ENCODE results near the gene ATG10.
A peak's percentile ranks its signal among the peaks of the same experiment; 100 is the strongest.
"Not testable (repeated sequence)": the region's sequence is repeated elsewhere in the genome, so short reads cannot be mapped to it uniquely, and the experiment has no call there.

The ATG10 gene

DNA sequence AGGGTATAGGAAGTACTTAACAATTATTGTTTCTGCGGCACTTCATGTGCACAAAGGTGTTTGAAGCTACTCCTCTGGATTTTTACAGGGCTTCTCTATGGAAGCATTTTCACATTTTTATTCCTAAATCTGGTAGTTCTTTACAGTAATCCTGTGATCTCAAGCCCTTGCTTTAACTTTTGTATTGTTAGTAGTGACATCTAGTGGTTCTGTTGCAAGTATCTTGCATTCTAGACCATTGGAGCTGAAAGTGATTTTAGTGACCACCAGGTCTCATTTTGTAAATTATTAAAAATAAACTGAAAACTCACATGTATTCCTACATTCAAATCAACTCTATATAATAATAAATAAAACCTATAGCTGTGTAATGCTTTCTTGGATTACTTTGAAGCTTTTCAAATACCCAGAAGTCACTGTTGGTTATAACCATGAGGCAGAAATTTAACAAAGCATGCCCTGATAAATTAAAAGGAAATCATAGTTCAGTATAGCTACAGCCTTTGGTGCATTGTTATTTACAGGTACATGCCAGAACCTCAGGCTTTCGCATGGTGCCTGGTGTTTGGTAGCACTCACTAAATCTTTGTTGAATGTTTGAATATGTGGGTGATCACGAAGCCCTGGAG is 287.5 kb downstream of the ATG10 start:
- Histone ChIP-seq H3K27ac (ENCODE audit: low read depth, low read length, severe bottlenecking) (no peak overlapping the region), H3K9me3 (ENCODE audit: control insufficient read depth, low read length) (no peaks in the 10 kb centered on the region), H3K36me3 (ENCODE audit: control insufficient read depth, insufficient read depth, low read length) (no peaks in the 10 kb centered on the region), H3K4me1 (ENCODE audit: control insufficient read depth, insufficient read depth, low read length, poor library complexity, severe bottlenecking) (no peaks in the 10 kb centered on the region), H3K4me3 (ENCODE audit: extremely low read depth, insufficient read depth, low read length, poor library complexity, severe bottlenecking) (no peak overlapping the region)
- WGBS, 2 experiments (ENCODE audit: insufficient coverage in 2 of 2), result 78 to 94% methylated on average over 2 of the region's 3 CpGs

DNA sequence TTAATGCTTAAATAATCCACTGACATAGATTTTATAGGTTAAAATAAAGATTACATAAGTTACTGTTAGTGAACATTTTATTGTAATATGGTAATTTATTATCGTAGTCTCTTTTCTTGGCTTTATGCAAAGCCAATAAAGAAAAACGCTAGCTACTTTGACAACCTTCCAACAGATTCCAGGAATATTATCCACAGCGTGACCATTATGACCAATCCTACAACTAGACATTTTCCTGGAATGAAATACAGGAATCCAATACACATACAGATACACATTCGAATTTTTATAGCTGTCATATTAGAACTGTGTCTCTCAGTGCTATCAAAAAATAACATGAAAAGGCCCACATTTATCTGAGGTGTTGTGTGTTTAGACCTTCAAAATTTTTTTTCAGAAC is 293.2 kb downstream of the ATG10 start:
- no peak overlapping the region for H3K27ac ChIP-seq (ENCODE audit: low read depth, low read length, severe bottlenecking)
- 83 to 90% methylated on average over 2 to 3 of the region's 4 CpGs for WGBS, 2 experiments (ENCODE audit: insufficient coverage in 2 of 2)
- no peak overlapping the region for H3K4me3 ChIP-seq (ENCODE audit: extremely low read depth, insufficient read depth, low read length, poor library complexity, severe bottlenecking)

DNA sequence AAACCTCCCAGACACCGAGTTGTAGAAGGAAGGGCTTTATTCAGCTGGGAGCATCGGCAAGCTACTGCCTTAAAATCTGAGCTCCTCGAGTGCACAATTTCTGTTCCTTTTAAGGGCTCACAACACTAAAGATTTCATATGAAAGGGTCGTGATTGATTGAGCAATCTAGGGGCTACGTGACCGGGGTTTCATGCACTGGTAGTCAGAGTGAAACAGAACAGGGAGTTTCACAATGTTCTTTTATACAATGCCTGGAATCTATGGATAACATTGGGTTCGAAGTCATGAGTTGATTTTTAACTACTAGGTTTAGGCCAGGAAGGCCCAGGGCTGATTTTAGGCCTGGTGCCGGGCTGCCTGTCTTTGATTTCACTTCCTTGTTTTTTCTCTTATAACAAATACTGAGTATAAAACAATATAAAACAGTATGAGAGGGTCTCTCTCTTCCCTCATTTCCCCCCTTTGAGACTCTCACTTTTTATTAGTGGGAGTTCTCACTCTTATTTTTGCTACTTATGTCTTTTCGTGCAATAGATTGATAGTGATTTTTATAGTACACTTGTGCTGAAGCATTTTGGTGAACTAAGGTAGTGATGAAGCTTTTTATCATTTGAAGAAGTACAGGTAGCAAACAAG is 295.6 kb downstream of the ATG10 start:
- not testable (repeated sequence) for H3K27ac ChIP-seq (ENCODE audit: low read depth, low read length, severe bottlenecking); H3K36me3 ChIP-seq (ENCODE audit: control insufficient read depth, insufficient read depth, low read length); H3K4me3 ChIP-seq (ENCODE audit: extremely low read depth, insufficient read depth, low read length, poor library complexity, severe bottlenecking); H3K9me3 ChIP-seq (ENCODE audit: control insufficient read depth, low read length); H3K4me1 ChIP-seq (ENCODE audit: control insufficient read depth, insufficient read depth, low read length, poor library complexity, severe bottlenecking)
- 93 to 100% methylated on average over 2 to 3 of the region's 9 CpGs for WGBS, 2 experiments (ENCODE audit: insufficient coverage in 2 of 2)

More for the DNA sequence above, 293.2 kb downstream of the ATG10 start:
- Histone ChIP-seq H3K4me1 (ENCODE audit: control insufficient read depth, insufficient read depth, low read length, poor library complexity, severe bottlenecking) (no peaks in the 10 kb centered on the region), H3K36me3 (ENCODE audit: control insufficient read depth, insufficient read depth, low read length) (peaks cover 7% of the 10 kb centered on the region), H3K9me3 (ENCODE audit: control insufficient read depth, low read length) (peaks cover 6% of the 10 kb centered on the region)

DNA sequence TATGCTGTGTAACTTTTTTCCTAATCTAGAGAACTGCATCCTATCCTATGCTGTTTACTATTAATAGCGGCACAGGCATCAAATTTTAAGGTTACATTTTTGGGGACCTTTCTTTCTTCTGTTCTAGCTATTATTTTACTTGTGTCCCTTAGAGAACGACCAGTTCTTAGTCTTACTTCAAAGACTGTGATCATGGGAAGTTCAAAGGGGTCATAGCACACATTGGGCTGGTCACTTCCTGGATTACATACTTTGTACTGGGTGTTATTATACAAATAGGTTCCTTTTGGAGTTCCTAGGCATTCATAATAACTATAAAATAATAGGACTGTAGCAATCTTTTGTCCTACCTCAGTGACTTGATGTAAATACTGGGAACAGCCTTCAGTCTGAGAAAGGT is 297.5 kb downstream of the ATG10 start:
- not testable (repeated sequence) for H3K9me3 ChIP-seq (ENCODE audit: control insufficient read depth, low read length); H3K4me1 ChIP-seq (ENCODE audit: control insufficient read depth, insufficient read depth, low read length, poor library complexity, severe bottlenecking); H3K27ac ChIP-seq (ENCODE audit: low read depth, low read length, severe bottlenecking); H3K4me3 ChIP-seq (ENCODE audit: extremely low read depth, insufficient read depth, low read length, poor library complexity, severe bottlenecking)
- H3K36me3 ChIP-seq (ENCODE audit: control insufficient read depth, insufficient read depth, low read length), result peaks cover 19% of the 10 kb centered on the region
- WGBS, 2 experiments (ENCODE audit: insufficient coverage in 2 of 2), result 100% methylated on average over 2 of the region's 2 CpGs; no CpG with 5 or more reads in 1 of the 2 experiments

DNA sequence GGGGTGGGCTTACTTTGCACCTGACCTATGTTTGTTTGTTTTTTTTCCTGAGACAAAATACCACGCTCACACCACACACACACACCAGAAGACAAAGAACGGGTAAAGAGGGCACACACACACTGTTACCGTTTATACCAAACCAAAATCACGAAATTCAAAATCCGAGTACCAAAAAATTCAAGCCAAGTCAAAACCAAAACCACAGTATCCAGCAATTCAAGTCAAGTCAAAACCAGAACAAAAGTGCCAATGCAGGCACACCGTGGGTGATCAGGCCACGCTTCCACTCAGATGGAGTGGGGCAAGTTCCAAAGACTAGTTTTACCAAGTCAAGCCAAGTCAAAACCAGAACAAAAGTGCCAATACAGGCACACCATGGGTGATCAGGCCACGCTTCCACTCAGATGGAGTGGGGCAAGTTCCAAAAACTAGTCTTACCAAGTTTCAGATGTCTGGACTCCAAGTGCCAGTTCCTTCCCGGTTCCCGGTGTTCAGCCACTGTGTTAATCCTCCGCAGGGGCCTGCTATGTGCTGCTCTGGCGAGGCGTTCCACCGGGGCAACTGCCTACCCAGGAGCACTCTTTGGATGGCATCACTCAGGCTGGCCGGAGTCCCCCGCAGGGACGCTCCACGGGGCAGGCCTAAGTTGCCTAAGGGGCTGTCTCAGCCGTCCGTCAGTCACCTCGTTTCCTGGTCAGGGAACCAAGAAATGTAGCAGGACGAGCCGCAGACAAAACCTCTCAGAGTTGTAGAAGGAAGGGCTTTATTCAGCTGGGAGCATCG is 300.9 kb downstream of the ATG10 start:
- H3K27ac ChIP-seq (ENCODE audit: low read depth, low read length, severe bottlenecking), result peak overlapping the region; percentile 29
- peaks cover 50% of the 10 kb centered on the region for H3K36me3 ChIP-seq (ENCODE audit: control insufficient read depth, insufficient read depth, low read length)
- not testable (repeated sequence) for H3K4me1 ChIP-seq (ENCODE audit: control insufficient read depth, insufficient read depth, low read length, poor library complexity, severe bottlenecking); H3K4me3 ChIP-seq (ENCODE audit: extremely low read depth, insufficient read depth, low read length, poor library complexity, severe bottlenecking); H3K9me3 ChIP-seq (ENCODE audit: control insufficient read depth, low read length)
- WGBS, 2 experiments (ENCODE audit: insufficient coverage in 2 of 2), result 79 to 81% methylated on average over 19 to 23 of the region's 24 CpGs

DNA sequence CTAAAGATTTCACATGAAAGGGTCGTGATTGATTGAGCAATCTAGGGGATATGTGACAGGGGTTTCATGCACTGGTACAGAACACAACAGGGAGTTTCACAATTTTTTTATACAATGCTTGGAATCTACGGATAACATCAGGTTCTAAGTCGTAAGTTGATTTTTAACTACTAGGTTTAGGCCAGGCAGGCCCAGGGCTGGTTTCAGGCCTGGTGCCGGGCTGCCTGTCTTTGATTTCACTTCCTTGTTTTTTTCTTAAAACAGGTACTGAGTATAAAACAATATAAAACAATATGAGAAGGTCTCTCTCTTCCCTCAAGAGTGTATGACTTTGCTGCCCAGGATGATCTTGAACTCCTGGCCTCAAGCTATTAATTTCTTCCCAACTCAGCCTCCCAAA is 301.6 kb downstream of the ATG10 start:
- not testable (repeated sequence) for H3K4me3 ChIP-seq (ENCODE audit: extremely low read depth, insufficient read depth, low read length, poor library complexity, severe bottlenecking); H3K4me1 ChIP-seq (ENCODE audit: control insufficient read depth, insufficient read depth, low read length, poor library complexity, severe bottlenecking); H3K9me3 ChIP-seq (ENCODE audit: control insufficient read depth, low read length)
- H3K27ac ChIP-seq (ENCODE audit: low read depth, low read length, severe bottlenecking), result peak overlapping the region; percentile 29
- WGBS, 2 experiments (ENCODE audit: insufficient coverage in 2 of 2), result 100% methylated on average over 2 of the region's 4 CpGs; no CpG with 5 or more reads in 1 of the 2 experiments
- peaks cover 50% of the 10 kb centered on the region for H3K36me3 ChIP-seq (ENCODE audit: control insufficient read depth, insufficient read depth, low read length)

DNA sequence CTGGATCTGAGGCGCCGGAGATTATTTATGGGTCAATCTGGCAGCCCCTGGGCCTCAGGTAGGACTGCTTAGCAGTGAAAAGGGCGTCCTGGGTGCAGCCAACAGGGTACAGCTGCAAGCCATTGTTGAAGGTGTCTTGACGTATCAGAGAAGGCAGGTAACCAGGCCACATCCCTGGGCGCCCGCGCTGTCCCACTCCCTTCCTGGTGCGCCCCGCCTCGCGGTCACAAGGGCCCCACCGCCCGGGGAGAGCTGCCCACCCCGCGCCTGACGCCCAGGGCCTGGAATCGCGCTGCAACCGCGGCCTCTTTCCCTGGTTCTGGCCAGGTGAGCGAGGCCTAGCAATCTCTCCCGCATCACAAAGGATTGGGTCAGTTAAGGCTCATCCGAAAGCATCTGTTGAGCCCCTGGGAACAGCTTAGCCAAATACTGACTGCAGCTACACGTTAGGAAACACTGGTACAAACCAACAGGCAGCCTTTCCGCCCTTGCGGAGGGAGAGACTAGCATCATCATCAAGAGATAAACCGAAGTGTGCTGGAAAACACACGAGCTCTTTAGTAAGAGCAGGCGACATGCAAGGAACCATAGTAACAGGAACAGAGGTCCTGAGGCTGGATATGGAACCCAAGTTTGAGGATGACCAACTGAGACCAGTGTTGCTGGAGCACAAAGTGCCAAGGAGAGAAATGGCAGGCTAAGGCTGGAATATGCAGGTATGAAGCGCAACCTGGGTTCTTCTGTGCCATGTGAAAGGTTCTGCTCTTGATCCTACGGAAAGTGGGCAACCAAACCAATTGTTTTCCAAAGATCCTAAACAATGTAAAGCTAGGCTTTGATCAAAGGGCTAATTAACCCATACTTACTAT is 302.8 kb downstream of the ATG10 start:
- Histone ChIP-seq H3K4me1 (ENCODE audit: control insufficient read depth, insufficient read depth, low read length, poor library complexity, severe bottlenecking) (peaks cover 4% of the 10 kb centered on the region), H3K36me3 (ENCODE audit: control insufficient read depth, insufficient read depth, low read length) (peaks cover 43% of the 10 kb centered on the region), H3K27ac (ENCODE audit: low read depth, low read length, severe bottlenecking) (peak overlapping the region; percentile 23), H3K9me3 (ENCODE audit: control insufficient read depth, low read length) (no peaks in the 10 kb centered on the region), H3K4me3 (ENCODE audit: extremely low read depth, insufficient read depth, low read length, poor library complexity, severe bottlenecking) (no peak overlapping the region)
- WGBS, 2 experiments (ENCODE audit: insufficient coverage in 2 of 2), result 91 to 95% methylated on average over 27 to 31 of the region's 31 CpGs

DNA sequence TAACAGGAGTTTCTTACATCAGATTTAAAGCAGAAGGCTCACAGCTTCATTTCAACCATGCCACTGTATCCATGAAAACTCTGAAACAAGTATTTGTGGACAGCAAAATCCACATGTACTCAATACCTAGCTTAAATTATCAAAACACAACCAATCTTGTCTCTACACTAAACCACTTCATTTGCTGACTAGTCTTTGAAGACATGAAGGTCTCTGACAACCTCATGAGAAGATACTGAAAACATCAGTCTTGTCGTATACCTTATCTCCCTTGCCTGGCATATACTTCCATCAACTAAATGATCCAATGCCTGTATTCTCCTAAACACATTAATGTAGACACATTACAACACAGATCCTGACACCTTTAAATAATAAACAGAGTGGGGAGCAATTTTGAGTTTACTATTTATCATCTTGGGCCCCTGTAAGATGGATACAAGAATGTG is 303.4 kb downstream of the ATG10 start:
- WGBS, 2 experiments (ENCODE audit: insufficient coverage in 2 of 2), result 100% methylated on average over 1 of the region's 1 CpG
- peaks cover 4% of the 10 kb centered on the region for H3K4me1 ChIP-seq (ENCODE audit: control insufficient read depth, insufficient read depth, low read length, poor library complexity, severe bottlenecking)
- no peak overlapping the region for H3K4me3 ChIP-seq (ENCODE audit: extremely low read depth, insufficient read depth, low read length, poor library complexity, severe bottlenecking)
- H3K27ac ChIP-seq (ENCODE audit: low read depth, low read length, severe bottlenecking), result no peak overlapping the region
- H3K9me3 ChIP-seq (ENCODE audit: control insufficient read depth, low read length), result no peaks in the 10 kb centered on the region
- peaks cover 43% of the 10 kb centered on the region for H3K36me3 ChIP-seq (ENCODE audit: control insufficient read depth, insufficient read depth, low read length)

DNA sequence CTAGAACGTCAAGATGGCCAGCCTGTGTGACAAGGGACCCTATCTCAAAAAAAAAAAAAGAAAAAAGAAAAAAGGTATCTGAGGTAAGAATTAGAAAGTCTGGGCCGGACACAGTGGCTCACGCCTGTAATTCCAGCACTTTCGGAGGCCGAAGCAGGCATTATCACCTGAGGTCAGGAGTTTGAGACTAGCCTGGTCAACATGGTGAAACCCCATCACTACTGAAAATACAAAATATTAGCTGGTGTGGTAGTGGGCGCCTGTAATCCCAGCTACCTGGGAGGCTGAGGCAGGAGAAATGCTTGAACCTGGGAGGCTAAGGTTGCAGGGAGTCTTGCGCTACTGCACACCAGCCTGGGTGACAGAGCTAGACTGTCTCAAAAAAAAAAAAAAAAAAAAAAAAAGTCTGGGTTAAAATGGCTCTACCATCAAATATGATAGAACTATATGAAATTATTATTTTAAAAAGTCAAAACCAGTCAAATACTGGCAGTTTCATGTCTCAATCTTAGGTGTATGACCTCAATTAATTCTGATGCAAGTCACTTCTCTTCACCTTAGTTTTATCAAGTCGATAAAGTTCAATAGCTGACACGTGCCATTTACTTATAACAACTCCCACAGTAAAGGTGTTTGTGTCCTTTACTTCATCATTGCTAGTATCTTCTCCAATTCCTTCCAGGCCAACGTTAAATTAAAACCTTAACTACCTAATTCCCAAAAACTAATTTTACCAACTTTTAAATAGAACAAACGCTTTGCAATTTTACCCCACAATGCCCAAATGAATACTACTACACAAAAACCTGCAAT is 305.2 kb downstream of the ATG10 start:
- Histone ChIP-seq H3K27ac (ENCODE audit: low read depth, low read length, severe bottlenecking) (peak overlapping the region; percentile 95), H3K36me3 (ENCODE audit: control insufficient read depth, insufficient read depth, low read length) (peaks cover 43% of the 10 kb centered on the region), H3K9me3 (ENCODE audit: control insufficient read depth, low read length) (no peaks in the 10 kb centered on the region), H3K4me3 (ENCODE audit: extremely low read depth, insufficient read depth, low read length, poor library complexity, severe bottlenecking) (peak overlapping the region; percentile 86), H3K4me1 (ENCODE audit: control insufficient read depth, insufficient read depth, low read length, poor library complexity, severe bottlenecking) (peaks cover 4% of the 10 kb centered on the region)
- WGBS, 2 experiments (ENCODE audit: insufficient coverage in 2 of 2), result 44 to 68% methylated on average over 5 to 8 of the region's 11 CpGs

DNA sequence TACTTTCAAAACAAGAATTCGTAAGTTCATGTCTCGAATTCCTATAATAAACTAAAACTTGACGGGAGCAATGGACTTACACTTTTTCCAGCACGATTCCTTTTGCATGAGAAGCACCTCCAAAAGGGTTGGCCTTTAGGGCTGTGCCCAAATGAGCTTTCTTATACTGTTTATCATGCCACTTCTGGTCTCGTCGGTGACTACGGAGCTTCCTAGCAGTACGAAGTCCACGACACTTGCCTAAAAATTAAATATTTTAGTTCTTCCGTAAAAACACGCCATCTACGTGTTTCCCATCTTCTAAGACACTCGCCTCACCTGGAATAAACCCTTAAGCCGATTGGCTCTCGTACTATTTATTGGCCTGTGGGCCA is 305.8 kb downstream of the ATG10 start:
- Histone ChIP-seq H3K4me1 (ENCODE audit: control insufficient read depth, insufficient read depth, low read length, poor library complexity, severe bottlenecking) (peaks cover 4% of the 10 kb centered on the region), H3K27ac (ENCODE audit: low read depth, low read length, severe bottlenecking) (peak overlapping the region; percentile 95), H3K4me3 (ENCODE audit: extremely low read depth, insufficient read depth, low read length, poor library complexity, severe bottlenecking) (peak overlapping the region; percentile 86), H3K9me3 (ENCODE audit: control insufficient read depth, low read length) (no peaks in the 10 kb centered on the region), H3K36me3 (ENCODE audit: control insufficient read depth, insufficient read depth, low read length) (peaks cover 43% of the 10 kb centered on the region)
- 0 to 1% methylated on average over 15 of the region's 15 CpGs for WGBS, 2 experiments (ENCODE audit: insufficient coverage in 2 of 2)
